ENCODE data around the gene CHCHD5.
A peak's percentile ranks its signal among the peaks of the same experiment; 100 is the strongest.
"Not testable (repeated sequence)": the region's sequence is repeated elsewhere in the genome, so short reads cannot be mapped to it uniquely, and the experiment has no call there.

The CHCHD5 gene

GRCh38 chr2:112584134-112584890 is at the start of gene CHCHD5:
TSS of gene CHCHD5 (plus strand) at chr2:112584609. CDS start at chr2:112584648, 39 bp downstream.
- peak; percentile 93 for DNase-seq

DNA sequence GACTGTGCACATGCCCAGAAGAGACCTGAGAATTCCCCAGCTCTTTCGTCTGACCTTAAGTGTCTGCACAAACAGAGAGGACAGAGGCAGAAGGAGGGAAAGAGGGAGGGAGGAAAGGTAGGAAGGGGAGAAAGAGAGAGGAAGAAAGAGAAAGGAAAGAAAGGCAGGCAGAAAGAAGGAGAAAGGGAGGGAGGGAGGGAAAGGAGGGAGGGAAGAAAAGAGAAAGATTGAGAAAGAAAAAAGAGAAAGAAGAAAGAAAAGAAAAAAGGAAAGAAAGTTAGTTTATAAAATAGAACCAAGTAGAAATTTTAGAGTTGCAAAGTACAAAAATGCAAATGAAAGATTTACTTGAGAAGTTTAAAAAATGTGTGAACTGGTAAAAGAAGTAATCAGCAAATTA is 49.6 kb upstream of the CHCHD5 start:
- DNase-seq = no peak

- DNase-seq = not testable (repeated sequence)
These were observed 47.7 kb upstream of the CHCHD5 start for GRCh38 chr2:112536665-112537064.

DNA sequence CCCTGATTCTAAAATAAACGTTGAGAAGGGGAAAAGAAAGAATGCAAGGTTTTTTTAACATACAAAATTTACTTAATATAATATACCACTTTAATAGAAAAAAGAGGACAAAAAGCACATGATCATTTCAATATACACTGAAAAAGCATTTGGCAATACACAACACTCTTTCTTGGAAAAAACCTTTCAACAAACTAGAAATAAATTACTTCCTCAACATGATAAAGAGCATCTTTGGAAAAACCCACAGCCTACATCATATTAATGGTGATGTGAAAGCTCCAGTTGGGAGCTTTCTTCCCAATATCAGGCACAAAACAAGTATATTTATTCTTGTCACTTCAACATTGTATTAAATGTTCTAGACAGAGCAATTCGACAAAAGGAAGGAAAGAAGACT is 45.1 kb upstream of the CHCHD5 start:
- no peak for DNase-seq

- DNase-seq = no peak
These were observed 43.5 kb upstream of the CHCHD5 start for GRCh38 chr2:112540906-112541305.

DNA sequence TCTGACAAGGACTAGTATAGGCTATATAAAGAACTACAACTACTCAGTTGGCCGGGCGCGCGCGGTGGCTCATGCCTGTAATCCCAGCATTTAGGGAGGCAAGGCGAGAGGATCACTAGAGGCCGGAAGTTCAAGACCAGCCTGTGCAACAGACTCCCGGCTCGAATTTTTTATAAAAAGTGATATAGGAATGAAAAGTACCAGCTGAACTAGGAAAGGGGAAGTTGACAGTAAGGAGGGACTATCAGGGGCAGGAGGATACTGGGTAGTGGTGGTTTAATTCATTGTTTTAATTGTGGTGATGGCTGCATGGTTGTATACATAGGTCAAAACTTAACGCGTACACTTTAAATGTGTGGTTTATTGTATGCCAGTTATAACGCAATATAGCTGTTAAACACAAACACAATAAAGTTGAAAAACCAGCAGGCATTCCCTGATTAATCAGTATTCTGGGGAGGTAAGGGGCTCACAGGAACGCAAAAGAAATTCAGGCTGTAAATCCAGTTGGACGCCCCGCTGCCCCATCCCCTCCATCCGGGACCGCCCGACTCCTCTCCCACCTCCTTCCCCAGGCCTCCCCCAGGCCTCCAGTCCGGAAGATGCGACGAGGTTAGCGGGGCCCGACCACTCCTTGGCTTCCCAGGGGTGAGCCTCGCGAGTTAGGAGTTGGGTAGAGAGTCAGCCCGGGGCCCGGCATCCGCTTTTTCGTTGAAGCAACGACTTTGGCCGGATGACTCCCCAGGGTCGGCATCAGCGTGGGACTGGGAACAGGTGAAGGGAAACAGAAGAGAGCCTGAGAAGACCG is 42.9 kb upstream of the CHCHD5 start:
- DNase-seq = no peak

GRCh38 chr2:112542123-112542983 is 42.1 kb upstream of the CHCHD5 start, which contains the start of gene POLR1B:
TSS of gene POLR1B (plus strand) at chr2:112542465. CDS start at chr2:112542495, 30 bp downstream.
- DNase-seq = peak; percentile 86

GRCh38 chr2:112542984-112543661 is 41.3 kb upstream of the CHCHD5 start:
- DNase-seq = no peak

- DNase-seq = no peak
These were observed 37.1 kb upstream of the CHCHD5 start for GRCh38 chr2:112547333-112547732.

GRCh38 chr2:112548980-112549379 is 35.4 kb upstream of the CHCHD5 start:
- DNase-seq = no peak

DNA sequence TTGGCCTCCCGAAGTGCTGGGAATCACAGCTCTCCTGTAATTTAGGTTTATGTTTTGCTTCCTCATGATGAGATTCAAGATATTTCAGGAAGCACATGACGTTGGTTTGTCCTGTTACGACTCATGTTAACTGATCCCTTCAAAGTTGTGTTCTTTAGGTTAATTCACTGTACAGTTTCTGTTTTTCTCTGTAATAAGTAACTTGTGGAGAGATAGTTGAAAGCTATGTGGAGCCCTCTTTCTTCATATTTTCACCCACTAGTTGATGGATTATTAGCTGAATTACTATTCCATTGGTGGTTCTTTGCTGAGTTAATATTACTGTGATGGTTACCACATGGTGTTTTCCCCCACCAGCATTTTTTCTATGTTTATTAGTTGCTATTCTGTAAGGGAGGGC is 18.3 kb upstream of the CHCHD5 start:
- DNase-seq = no peak

DNA sequence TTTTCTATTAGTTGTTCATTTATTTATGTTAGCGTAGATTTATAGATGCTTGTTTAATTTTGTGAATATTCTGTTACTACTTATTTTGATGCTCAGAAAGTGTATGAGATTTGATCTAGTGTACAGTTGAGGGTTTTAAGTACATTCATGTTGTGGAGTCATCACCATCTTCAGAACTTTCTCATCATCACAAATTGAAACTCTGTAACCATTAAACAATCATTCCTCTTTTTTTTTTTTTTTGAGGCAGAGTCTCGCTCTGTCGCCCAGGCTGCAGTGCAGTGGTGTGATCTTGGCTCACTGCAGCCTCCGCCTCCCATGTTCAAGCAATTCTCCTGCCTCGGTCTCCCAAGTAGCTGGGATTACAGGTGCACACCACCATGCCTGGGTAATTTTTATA is 17.9 kb upstream of the CHCHD5 start:
- DNase-seq = not testable (repeated sequence)

DNA sequence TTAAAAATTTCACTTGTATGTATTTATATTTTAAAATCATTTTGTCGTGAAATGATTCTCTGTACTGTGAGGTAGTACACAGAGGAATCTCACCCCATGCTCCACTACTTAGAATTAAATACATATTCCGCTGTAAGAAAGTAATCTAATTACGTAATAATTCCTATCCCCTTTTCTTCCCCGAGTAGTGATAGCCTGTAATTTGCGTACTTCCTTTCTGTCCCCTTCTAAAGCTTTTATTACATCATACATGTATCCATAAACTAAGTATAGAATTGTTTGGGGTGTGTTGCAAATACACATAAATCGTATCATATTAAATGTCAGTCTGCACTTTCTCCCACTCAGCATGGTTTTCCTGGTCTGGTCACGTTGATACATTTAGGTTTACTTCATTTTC is 12.4 kb upstream of the CHCHD5 start:
- no peak for DNase-seq

DNA sequence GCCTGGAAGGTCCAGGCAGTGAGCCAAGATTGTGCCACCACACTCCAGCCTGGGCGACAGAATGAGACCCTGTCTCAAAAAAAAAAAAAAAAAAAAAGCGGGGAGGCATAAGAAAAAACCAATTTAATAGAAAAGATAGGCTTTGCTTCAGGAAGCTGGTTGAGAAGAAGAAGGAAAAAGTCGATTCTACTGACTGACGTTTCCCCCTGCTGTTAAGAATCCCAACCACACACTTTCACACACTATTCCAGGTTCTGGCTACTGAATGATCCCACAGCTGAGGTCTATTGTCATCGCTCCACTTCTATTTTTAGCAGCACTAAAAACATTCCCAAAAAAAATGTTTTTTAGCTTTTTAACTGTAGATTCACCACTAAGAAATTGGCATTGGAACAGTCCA is 6.7 kb upstream of the CHCHD5 start:
- DNase-seq = no peak

- no peak for DNase-seq
These were observed 5.2 kb upstream of the CHCHD5 start for GRCh38 chr2:112579241-112579640.

DNA sequence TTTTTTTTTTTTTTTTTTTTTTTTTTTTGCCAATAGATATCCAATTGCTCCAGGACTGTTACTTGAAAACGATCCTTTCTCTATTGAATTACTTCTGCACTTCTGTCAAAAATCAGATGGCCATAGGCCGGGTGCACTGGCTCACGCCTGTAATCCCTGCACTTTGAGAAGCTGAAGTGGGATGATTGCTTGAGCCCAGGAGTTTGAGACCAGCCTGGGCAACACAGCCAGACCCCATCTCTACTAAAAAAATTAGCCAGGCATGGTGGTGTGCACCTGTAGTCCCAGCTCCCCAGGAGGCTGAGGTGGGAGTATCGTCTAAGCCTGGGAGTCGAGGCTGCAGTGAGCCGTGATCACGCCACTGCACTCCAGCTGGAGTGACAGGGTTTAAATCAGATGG is 4.3 kb upstream of the CHCHD5 start:
- DNase-seq = no peak

DNA sequence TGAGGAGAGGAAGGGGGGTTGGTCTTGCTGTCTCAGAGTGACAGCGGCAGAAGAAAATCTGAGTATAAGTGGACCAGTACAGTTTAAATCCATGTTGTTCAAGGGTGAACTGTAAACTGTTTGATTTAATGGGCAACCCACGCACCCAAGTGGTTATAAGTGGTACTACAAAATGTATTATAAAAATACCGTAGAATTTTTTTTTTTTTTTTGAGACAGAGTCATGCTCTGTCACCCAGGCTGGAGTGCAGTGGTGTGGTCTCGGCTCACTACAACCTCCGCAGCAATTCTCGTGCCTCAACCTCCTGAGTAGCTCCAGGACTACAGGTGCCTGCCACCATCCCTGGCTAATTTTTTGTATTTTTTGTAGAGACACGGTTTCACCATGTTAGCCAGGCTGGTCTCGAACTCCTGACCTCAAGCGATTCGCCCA is 2.1 kb upstream of the CHCHD5 start:
- peak; percentile 73 for DNase-seq

- peak; percentile 71 for DNase-seq
These were observed 794 bp upstream of the CHCHD5 start for GRCh38 chr2:112583497-112584133.

DNA sequence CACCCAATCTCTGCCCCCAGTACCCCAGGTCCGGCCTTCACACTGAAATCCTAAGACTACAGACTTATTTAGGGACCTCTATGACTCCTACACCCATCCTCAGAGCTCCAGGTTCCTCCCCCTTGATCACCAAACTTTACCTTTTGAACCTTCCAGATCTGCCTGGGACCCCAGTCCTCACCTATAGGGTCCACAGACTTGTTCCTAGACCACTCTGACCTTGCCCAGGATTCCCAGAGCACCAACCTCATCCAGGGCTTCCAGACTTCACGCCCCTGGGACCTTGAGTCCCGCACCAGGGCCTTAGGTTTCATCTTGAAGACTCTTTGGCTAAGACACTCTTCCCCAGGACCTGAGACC is 462 bp downstream of the CHCHD5 start:
- DNase-seq = no peak

GRCh38 chr2:112585400-112585799 is 991 bp downstream of the CHCHD5 start:
- no peak for DNase-seq

GRCh38 chr2:112585873-112586464 is 1.6 kb downstream of the CHCHD5 start:
- no peak for DNase-seq

- peak; percentile 27 for DNase-seq
These were observed 4.2 kb downstream of the CHCHD5 start for GRCh38 chr2:112588611-112589045.

Measured in NCI-H510A treated with DMSO at 0.1 percent for 48 hours (cell line).